HepG2 (cell line): Measurements from ENCODE around the gene SOCS7. TPM values are rescaled to one million over a fixed set of nuclear protein-coding genes. Genes with fewer than 3 reads are reported as not detected.

Source experiments
- CENPT ChIP-seq: sonication (generic); formaldehyde crosslinking; IDR thresholded peaks from 2 replicates; pipeline ENCODE4 v1.8.0; 2022; ENCODE audit warnings: low read depth, mild to moderate bottlenecking, moderate library complexity, missing genetic modification reagents
- DMAP1 ChIP-seq: IDR thresholded peaks from 2 replicates; pipeline ENCODE4 v1.6.1; 2016
- ELF3 ChIP-seq: IDR thresholded peaks from 2 replicates; pipeline ENCODE4 v1.6.1; 2016; ENCODE audit warnings: missing genetic modification reagents, missing compliant biosample characterization
- EP300 ChIP-seq, 3 experiments: sonication (generic) in 1 of 3; formaldehyde crosslinking in 1 of 3; IDR thresholded peaks; 2 replicates each; pipeline versions ENCODE4 v1.5.1 to v1.6.1; 2011 to 2020; ENCODE audit warnings: low read depth in 2 of 3, low read length in 2 of 3, borderline replicate concordance in 1 of 3, improper control_type of control experiment in 1 of 3, mild to moderate bottlenecking in 1 of 3, missing genetic modification reagents in 1 of 3, moderate library complexity in 1 of 3
- GABPB1 ChIP-seq: IDR thresholded peaks from 2 replicates; pipeline ENCODE4 v1.6.1; 2016; ENCODE audit warnings: mild to moderate bottlenecking, missing genetic modification reagents, moderate library complexity, missing compliant biosample characterization
- HMGXB4 ChIP-seq, 2 experiments: sonication (generic) in 1 of 2; formaldehyde crosslinking in 1 of 2; IDR thresholded peaks; 2 replicates each; pipeline versions ENCODE4 v1.4.0 to v1.6.1; 2018 to 2020; ENCODE audit warnings: missing genetic modification reagents in 2 of 2, borderline replicate concordance in 1 of 2, low read depth in 1 of 2, mild to moderate bottlenecking in 1 of 2, missing biosample characterization in 1 of 2
- IKZF4 ChIP-seq: sonication (generic); formaldehyde crosslinking; IDR thresholded peaks from 2 replicates; pipeline ENCODE4 v1.5.1; 2020; ENCODE audit warnings: borderline replicate concordance, mild to moderate bottlenecking, low read depth, missing genetic modification reagents; ENCODE audit errors: not compliant biosample characterization
- MAFF ChIP-seq: IDR thresholded peaks from 2 replicates; pipeline ENCODE4 v1.6.1; 2011; ENCODE audit warnings: low read depth, low read length, improper control_type of control experiment
- MYC ChIP-seq: sonication (generic); formaldehyde crosslinking; IDR thresholded peaks from 2 replicates; pipeline ENCODE4 v1.9.0; 2021; ENCODE audit warnings: missing genetic modification reagents, borderline replicate concordance
- NFIC ChIP-seq: IDR thresholded peaks from 2 replicates; pipeline ENCODE4 v1.6.1; 2012; ENCODE audit warnings: mild to moderate bottlenecking, low read length, inconsistent platforms
- NFKB2 ChIP-seq: sonication (generic); formaldehyde crosslinking; IDR thresholded peaks from 2 replicates; pipeline ENCODE4 v1.4.0; 2020; ENCODE audit warnings: missing genetic modification reagents, borderline replicate concordance
- NR2F6 ChIP-seq, 2 experiments: IDR thresholded peaks; 2 replicates each; pipeline ENCODE4 v1.6.1; 2016; ENCODE audit warnings: antibody characterized with exemption in 1 of 2, mild to moderate bottlenecking in 1 of 2
- STAG1 ChIP-seq: sonication (generic); formaldehyde crosslinking; IDR thresholded peaks from 2 replicates; pipeline ENCODE4 v1.4.0; 2020; ENCODE audit warnings: missing genetic modification reagents
- ZFP91 ChIP-seq: sonication (generic); formaldehyde crosslinking; IDR thresholded peaks from 2 replicates; pipeline ENCODE4 v1.9.0; 2022; ENCODE audit warnings: missing genetic modification reagents, mild to moderate bottlenecking, borderline replicate concordance
- ZNF530 ChIP-seq: sonication (generic); formaldehyde crosslinking; IDR thresholded peaks from 2 replicates; pipeline ENCODE4 v1.5.0; 2020; ENCODE audit warnings: low read depth, mild to moderate bottlenecking, missing genetic modification reagents
- ZNF839 ChIP-seq: sonication (generic); formaldehyde crosslinking; IDR thresholded peaks from 2 replicates; pipeline ENCODE4 v1.4.0; 2020; ENCODE audit warnings: missing genetic modification reagents, mild to moderate bottlenecking, borderline replicate concordance
- polyA plus RNA-seq, 8 experiments: library from polyadenylated mRNA; depleted of rRNA in 3 of 8; stranded (reverse) in 7 of 8; unstranded in 1 of 8; fragments of >200 nt; fragmentation: Illumina TruSeq in 4 of 8; extraction: Trizol in 4 of 8; gene quantifications; 2 replicates each; pipeline versions ENCODE4 v1.2.1 to v1.2.3, GENCODE V29; 2011 to 2016; ENCODE audit warnings: low read depth in 4 of 8, missing spikeins in 1 of 8, mixed read lengths in 1 of 8; ENCODE audit not compliant: insufficient read depth in 1 of 8
- total RNA-seq, 5 experiments: library from RNA; depleted of rRNA; stranded (reverse); fragments of >200 nt; fragmentation: Illumina TruSeq; extraction: Trizol; gene quantifications; 2 replicates each; pipeline ENCODE4 v1.2.3, GENCODE V29; 2016; ENCODE audit warnings: low read depth in 1 of 5
- TF ChIP-seq, protein P1 (sequence below): IDR thresholded peaks from 2 replicates; pipeline ENCODE4 v1.6.1; 2016; ENCODE audit warnings: low read depth, borderline replicate concordance
- TF ChIP-seq, protein P2 (sequence below): sonication (generic); formaldehyde crosslinking; IDR thresholded peaks from 2 replicates; pipeline ENCODE4 v1.5.1; 2020; ENCODE audit warnings: mild to moderate bottlenecking, missing genetic modification reagents, moderate library complexity

The SOCS7 gene
- total and polyA plus RNA-seq, 2 of the 13 experiments (the other 11 are each of a cell fraction or from before 2014, with no cell fraction given): 19.2 to 24.2 TPM

DNA sequence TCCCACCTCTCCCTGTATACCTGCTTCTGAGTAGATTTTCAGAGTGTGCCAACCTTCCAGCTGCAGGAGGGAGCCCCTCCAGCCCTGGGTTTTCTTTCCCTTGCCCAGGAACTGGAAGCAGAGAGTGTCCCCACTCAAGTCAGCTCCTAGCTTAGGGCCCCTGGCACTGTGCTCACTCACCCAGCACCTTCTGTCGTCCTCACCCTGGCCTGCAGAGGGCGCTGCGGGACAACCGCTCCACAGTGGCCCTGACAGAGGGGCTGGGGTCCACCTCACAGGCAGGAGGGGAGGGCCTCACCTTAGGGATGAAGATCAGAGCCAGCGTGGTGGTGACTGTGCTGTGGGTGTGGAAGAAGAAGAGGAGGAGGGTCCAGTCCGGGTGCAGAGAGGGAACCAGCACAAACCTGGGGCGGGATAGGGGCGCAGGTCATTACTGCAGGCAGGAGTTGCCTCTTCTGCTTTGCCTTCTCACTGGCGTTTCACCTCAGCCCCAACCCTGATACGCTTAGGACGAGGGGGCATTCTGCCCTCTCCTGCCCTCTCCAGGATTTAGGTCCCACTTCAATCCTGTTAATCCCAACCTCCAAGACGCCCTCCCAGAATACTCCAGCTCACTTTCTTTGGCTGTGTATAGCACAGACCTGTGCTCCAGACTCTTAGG is 17.9 kb upstream of the SOCS7 start (continued):
- TF ChIP-seq NR2F6 (IDR thresholded peaks at IDR 0.05) (no peak), NR2F6 (CRISPR knock-in tag; IDR thresholded peaks at IDR 0.05) (0 out of 2 replicates have a peak, but pooled peaks have one; percentile 26), MAFF (no peak), NFIC (no peak), ZNF530 (CRISPR knock-in tag) (no peak), STAG1 (CRISPR knock-in tag) (peak; percentile 77), HMGXB4 (CRISPR knock-in tag; IDR thresholded peaks at IDR 0.05; ENCODE audit: borderline replicate concordance in 1 of 2, low read depth in 1 of 2) (peak in 1 of 2 experiments; percentile 66; a peak in 2 of 4 replicates), DMAP1 (no peak), IKZF4 (no peak), CENPT (CRISPR knock-in tag) (no peak), ELF3 (no peak), GABPB1 (CRISPR knock-in tag) (0 out of 2 replicates have a peak, but pooled peaks have one; percentile 14), ZFP91 (CRISPR knock-in tag) (0 out of 2 replicates have a peak, but pooled peaks have one; percentile 33), EP300 (IDR thresholded peaks at IDR 0.05; ENCODE audit: low read depth in 2 of 2, low read length in 2 of 2) (no peak), EP300 (CRISPR knock-in tag; IDR thresholded peaks at IDR 0.05; ENCODE audit: borderline replicate concordance) (no peak), ZNF839 (CRISPR knock-in tag) (no peak; the same call in 1 of the 2 replicates), NFKB2 (CRISPR knock-in tag) (no peak), MYC (no peak)
- TF ChIP-seq, protein P1, sequence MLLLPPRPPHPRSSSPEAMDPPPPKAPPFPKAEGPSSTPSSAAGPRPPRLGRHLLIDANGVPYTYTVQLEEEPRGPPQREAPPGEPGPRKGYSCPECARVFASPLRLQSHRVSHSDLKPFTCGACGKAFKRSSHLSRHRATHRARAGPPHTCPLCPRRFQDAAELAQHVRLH: 0 out of 2 replicates have a peak, but pooled peaks have one; percentile 43
- TF ChIP-seq, protein P2, sequence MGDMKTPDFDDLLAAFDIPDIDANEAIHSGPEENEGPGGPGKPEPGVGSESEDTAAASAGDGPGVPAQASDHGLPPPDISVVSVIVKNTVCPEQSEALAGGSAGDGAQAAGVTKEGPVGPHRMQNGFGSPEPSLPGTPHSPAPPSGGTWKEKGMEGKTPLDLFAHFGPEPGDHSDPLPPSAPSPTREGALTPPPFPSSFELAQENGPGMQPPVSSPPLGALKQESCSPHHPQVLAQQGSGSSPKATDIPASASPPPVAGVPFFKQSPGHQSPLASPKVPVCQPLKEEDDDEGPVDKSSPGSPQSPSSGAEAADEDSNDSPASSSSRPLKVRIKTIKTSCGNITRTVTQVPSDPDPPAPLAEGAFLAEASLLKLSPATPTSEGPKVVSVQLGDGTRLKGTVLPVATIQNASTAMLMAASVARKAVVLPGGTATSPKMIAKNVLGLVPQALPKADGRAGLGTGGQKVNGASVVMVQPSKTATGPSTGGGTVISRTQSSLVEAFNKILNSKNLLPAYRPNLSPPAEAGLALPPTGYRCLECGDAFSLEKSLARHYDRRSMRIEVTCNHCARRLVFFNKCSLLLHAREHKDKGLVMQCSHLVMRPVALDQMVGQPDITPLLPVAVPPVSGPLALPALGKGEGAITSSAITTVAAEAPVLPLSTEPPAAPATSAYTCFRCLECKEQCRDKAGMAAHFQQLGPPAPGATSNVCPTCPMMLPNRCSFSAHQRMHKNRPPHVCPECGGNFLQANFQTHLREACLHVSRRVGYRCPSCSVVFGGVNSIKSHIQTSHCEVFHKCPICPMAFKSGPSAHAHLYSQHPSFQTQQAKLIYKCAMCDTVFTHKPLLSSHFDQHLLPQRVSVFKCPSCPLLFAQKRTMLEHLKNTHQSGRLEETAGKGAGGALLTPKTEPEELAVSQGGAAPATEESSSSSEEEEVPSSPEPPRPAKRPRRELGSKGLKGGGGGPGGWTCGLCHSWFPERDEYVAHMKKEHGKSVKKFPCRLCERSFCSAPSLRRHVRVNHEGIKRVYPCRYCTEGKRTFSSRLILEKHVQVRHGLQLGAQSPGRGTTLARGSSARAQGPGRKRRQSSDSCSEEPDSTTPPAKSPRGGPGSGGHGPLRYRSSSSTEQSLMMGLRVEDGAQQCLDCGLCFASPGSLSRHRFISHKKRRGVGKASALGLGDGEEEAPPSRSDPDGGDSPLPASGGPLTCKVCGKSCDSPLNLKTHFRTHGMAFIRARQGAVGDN (CRISPR knock-in tag): peak; percentile 19
